K562 (cell line): ENCODE measurements around the gene TAS2R9. TPM values are rescaled to one million over a fixed set of nuclear protein-coding genes. Genes with fewer than 3 reads are reported as not detected.

Experiments used
- JUND ChIP-seq, 2 experiments: IDR thresholded peaks; 2 replicates in 1 of 2; 3 replicates in 1 of 2; pipeline ENCODE4 v1.6.1; 2011; ENCODE audit warnings: borderline replicate concordance in 2 of 2, low read depth in 2 of 2, low read length in 2 of 2, improper control_type of control experiment in 1 of 2, missing biosample characterization in 1 of 2, missing genetic modification characterization in 1 of 2, missing genetic modification reagents in 1 of 2
- MAFF ChIP-seq: IDR thresholded peaks from 2 replicates; pipeline ENCODE4 v1.6.1; 2012; ENCODE audit warnings: low read length, improper control_type of control experiment
- NR3C1 ChIP-seq: sonication (generic); formaldehyde crosslinking; IDR thresholded peaks from 2 replicates; pipeline ENCODE4 v1.8.1; 2022; ENCODE audit warnings: missing genetic modification reagents
- ZFP36 ChIP-seq: fragments of 150-350 bp; IDR thresholded peaks from 2 replicates; pipeline ENCODE4 v1.6.1; 2018; ENCODE audit warnings: low read length, low read depth; ENCODE audit not compliant: partially characterized antibody
- ZNF224 ChIP-seq: sonication (generic); formaldehyde crosslinking; IDR thresholded peaks from 2 replicates; pipeline ENCODE4 v1.8.0; 2022; ENCODE audit warnings: mild to moderate bottlenecking, missing genetic modification reagents
- ZNF436 ChIP-seq: fragments of 250-450, 450-650 bp; sonication (Bioruptor Pico); formaldehyde crosslinking; IDR thresholded peaks from 2 replicates; pipeline ENCODE4 v1.7.0; 2020; ENCODE audit warnings: mild to moderate bottlenecking
- polyA plus RNA-seq, 8 experiments: library from polyadenylated mRNA; depleted of rRNA in 4 of 8; stranded (reverse) in 5 of 8; unstranded in 3 of 8; fragments of >200 nt; fragmentation: Nextera tagmentation in 2 of 8; fragmentation: Illumina TruSeq in 1 of 8; extraction: Ambion mirVana in 2 of 8; extraction: Trizol in 1 of 8; gene quantifications; 2 replicates each; pipeline versions ENCODE4 v1.2.1 to v1.2.3, GENCODE V29; 2011 to 2014; ENCODE audit warnings: inconsistent platforms in 1 of 8, missing spikeins in 1 of 8
- total RNA-seq, 7 experiments: library from RNA; depleted of rRNA in 6 of 7; stranded (reverse); fragments of >200 nt in 6 of 7; fragmentation: Illumina TruSeq in 2 of 7; extraction: Trizol in 2 of 7; gene quantifications; 2 replicates each; pipeline versions ENCODE4 v1.2.1 to v1.2.3, GENCODE V29; 2011 to 2021; ENCODE audit warnings: low replicate concordance in 1 of 7
- TF ChIP-seq, protein P1 (sequence below): fragments of 250-450 bp; sonication (Bioruptor Pico); IDR thresholded peaks from 2 replicates; pipeline ENCODE4 v1.5.1; 2021; ENCODE audit warnings: mild to moderate bottlenecking
- TF ChIP-seq, protein P2 (sequence below), 2 experiments: fragments of 450-650 bp; IDR thresholded peaks; 2 replicates each; pipeline ENCODE4 v1.6.1; 2016

The TAS2R9 gene
- total and polyA plus RNA-seq, 9 of the 15 experiments (the other 6 are each of a cell fraction or from before 2014, with no cell fraction given) = not detected

DNA sequence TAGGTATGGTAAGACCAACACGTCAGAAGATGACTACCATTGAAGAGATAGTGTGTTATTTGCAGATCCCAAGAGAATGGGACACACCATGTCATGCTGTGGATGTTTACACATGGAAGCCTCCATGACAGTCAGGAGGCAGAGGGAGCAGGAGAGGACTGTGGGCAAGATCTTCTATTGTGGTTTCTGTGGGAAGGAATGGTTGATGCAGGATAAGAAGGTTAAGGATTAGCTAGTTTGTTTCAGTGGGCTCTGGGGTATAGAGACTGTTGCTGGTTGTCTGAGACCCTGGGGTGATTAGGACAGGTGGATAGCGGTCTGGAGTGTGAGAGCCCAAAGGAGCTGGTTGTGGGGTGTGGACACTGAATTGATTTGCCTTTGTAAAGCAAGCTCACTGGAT lies 30.9 kb downstream of the TAS2R9 start (continued):
- TF ChIP-seq, protein P1, sequence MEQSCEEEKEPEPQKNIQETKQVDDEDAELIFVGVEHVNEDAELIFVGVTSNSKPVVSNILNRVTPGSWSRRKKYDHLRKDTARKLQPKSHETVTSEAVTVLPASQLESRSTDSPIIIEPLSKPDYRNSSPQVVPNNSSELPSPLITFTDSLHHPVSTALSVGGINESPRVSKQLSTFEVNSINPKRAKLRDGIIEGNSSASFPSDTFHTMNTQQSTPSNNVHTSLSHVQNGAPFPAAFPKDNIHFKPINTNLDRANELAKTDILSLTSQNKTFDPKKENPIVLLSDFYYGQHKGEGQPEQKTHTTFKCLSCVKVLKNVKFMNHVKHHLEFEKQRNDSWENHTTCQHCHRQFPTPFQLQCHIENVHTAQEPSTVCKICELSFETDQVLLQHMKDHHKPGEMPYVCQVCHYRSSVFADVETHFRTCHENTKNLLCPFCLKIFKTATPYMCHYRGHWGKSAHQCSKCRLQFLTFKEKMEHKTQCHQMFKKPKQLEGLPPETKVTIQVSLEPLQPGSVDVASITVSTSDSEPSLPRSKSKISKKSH (CRISPR knock-in tag) = no peak
- TF ChIP-seq ZNF436 (CRISPR knock-in tag) = no peak
- TF ChIP-seq NR3C1 (CRISPR knock-in tag) = no peak
- no peak for TF ChIP-seq ZNF224 (CRISPR knock-in tag)
- no peak for TF ChIP-seq ZFP36
- no peak for TF ChIP-seq JUND (IDR thresholded peaks at IDR 0.05; ENCODE audit: borderline replicate concordance, low read depth, low read length)
- no peak for TF ChIP-seq JUND (tag; IDR thresholded peaks at IDR 0.05; ENCODE audit: borderline replicate concordance, low read depth, low read length)
- TF ChIP-seq MAFF = no peak
- TF ChIP-seq, protein P2, sequence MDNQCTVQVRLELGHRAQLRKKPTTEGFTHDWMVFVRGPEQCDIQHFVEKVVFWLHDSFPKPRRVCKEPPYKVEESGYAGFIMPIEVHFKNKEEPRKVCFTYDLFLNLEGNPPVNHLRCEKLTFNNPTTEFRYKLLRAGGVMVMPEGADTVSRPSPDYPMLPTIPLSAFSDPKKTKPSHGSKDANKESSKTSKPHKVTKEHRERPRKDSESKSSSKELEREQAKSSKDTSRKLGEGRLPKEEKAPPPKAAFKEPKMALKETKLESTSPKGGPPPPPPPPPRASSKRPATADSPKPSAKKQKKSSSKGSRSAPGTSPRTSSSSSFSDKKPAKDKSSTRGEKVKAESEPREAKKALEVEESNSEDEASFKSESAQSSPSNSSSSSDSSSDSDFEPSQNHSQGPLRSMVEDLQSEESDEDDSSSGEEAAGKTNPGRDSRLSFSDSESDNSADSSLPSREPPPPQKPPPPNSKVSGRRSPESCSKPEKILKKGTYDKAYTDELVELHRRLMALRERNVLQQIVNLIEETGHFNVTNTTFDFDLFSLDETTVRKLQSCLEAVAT (IDR thresholded peaks at IDR 0.05) = peak in 1 of 2 experiments; percentile 83; a peak in 2 of 4 replicates
